Sigmoid colon (tissue), 4 donors: ENCODE data around the gene PRKD1.

ENCODE experiments used
- POLR2A ChIP-seq, 2 donors: fragments of 450-650 bp; IDR thresholded peaks; one replicate each; pipeline ENCODE4 v1.6.1; 2016; ENCODE audit warnings: antibody characterized with exemption in 2 of 2, mild to moderate bottlenecking in 2 of 2, moderate library complexity in 2 of 2
- POLR2AphosphoS5 ChIP-seq, 4 donors: sonication (generic); formaldehyde crosslinking; IDR thresholded peaks; one replicate each; pipeline ENCODE4 v1.6.1; 2017; ENCODE audit warnings: antibody characterized with exemption in 4 of 4
- TF ChIP-seq, protein P1 (sequence below), 4 experiments: fragments of 450-650 bp in 3 of 4; fragments of 200-600 bp in 1 of 4; IDR thresholded peaks; one replicate each; pipeline ENCODE4 v1.5.1; 2016 to 2019; ENCODE audit warnings: antibody characterized with exemption in 4 of 4, mild to moderate bottlenecking in 3 of 4, moderate library complexity in 2 of 4

GRCh38 chr14:29821242-29821641, 106.4 kb downstream of the PRKD1 start:
- TF ChIP-seq, protein P1, sequence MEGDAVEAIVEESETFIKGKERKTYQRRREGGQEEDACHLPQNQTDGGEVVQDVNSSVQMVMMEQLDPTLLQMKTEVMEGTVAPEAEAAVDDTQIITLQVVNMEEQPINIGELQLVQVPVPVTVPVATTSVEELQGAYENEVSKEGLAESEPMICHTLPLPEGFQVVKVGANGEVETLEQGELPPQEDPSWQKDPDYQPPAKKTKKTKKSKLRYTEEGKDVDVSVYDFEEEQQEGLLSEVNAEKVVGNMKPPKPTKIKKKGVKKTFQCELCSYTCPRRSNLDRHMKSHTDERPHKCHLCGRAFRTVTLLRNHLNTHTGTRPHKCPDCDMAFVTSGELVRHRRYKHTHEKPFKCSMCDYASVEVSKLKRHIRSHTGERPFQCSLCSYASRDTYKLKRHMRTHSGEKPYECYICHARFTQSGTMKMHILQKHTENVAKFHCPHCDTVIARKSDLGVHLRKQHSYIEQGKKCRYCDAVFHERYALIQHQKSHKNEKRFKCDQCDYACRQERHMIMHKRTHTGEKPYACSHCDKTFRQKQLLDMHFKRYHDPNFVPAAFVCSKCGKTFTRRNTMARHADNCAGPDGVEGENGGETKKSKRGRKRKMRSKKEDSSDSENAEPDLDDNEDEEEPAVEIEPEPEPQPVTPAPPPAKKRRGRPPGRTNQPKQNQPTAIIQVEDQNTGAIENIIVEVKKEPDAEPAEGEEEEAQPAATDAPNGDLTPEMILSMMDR (IDR thresholded peaks at IDR 0.05) = no peak
- TF ChIP-seq POLR2A (IDR thresholded peaks at IDR 0.05) (no peak), POLR2AphosphoS5 (IDR thresholded peaks at IDR 0.05) (no peak)
